A673 (cell line): Measurements from ENCODE around the gene ADRA2C. TPM values are rescaled to one million over a fixed set of nuclear protein-coding genes. Genes with fewer than 3 reads are reported as not detected.

Source experiments
- BruUV-seq: library from RNA; stranded (reverse); fragments of 400-500 nt; replicated peaks from 2 replicates; lab custom pipeline; 2021; lab: Mats Ljungman, UMichigan
- CTCF ChIA-PET: fragments of 300-600 bp; sonication (Branson Sonifier 250); formaldehyde crosslinking; loops from one replicate; lab custom pipeline; 2022; ENCODE audit warnings: antibody characterized with exemption; lab: Charles Lee
- POLR2A ChIA-PET: fragments of 300-600 bp; sonication (Branson Sonifier 250); formaldehyde crosslinking; loops from one replicate; lab custom pipeline; 2022; ENCODE audit warnings: antibody characterized with exemption; ENCODE audit not compliant: low non-redundant PET; lab: Charles Lee
- DNase-seq: peaks from one replicate; pipeline ENCODE4 v3.0.0-alpha.2; 2015; ENCODE audit warnings: low spot score
- H3K27ac ChIP-seq: fragments of 200-600 bp; sonication (generic); 2 replicates; pipeline ENCODE4 v1.5.1; 2016; ENCODE audit warnings: mixed run types, low read depth, mild to moderate bottlenecking, mixed read lengths, antibody characterized with exemption, low read length; ENCODE audit not compliant: poor library complexity, severe bottlenecking
- H3K27me3 ChIP-seq: fragments of 200-600 bp; sonication (generic); replicated peaks from 2 replicates; pipeline ENCODE4 v1.6.1; 2017; ENCODE audit warnings: mixed run types, low read depth, mild to moderate bottlenecking, mixed read lengths, antibody characterized with exemption, low read length; ENCODE audit not compliant: insufficient read depth, poor library complexity
- H3K36me3 ChIP-seq: fragments of 200-600 bp; sonication (generic); 2 replicates; pipeline ENCODE4 v1.6.1; 2016; ENCODE audit warnings: mixed run types, mild to moderate bottlenecking, mixed read lengths, antibody characterized with exemption, low read length; ENCODE audit not compliant: insufficient read depth, poor library complexity, severe bottlenecking
- H3K4me1 ChIP-seq: fragments of 200-600 bp; sonication (generic); 2 replicates; pipeline ENCODE4 v1.6.1; 2017; ENCODE audit warnings: mixed run types, mild to moderate bottlenecking, mixed read lengths, antibody characterized with exemption, low read length; ENCODE audit not compliant: insufficient read depth, poor library complexity, severe bottlenecking
- H3K4me3 ChIP-seq: fragments of 200-600 bp; sonication (generic); 2 replicates; pipeline ENCODE4 v1.5.1; 2016; ENCODE audit warnings: low read depth, mixed run types, mild to moderate bottlenecking, mixed read lengths, low read length; ENCODE audit not compliant: poor library complexity, severe bottlenecking
- H3K9me3 ChIP-seq: fragments of 200-600 bp; sonication (generic); 2 replicates; pipeline ENCODE4 v1.6.1; 2016; ENCODE audit warnings: mixed run types, low read depth, mild to moderate bottlenecking, mixed read lengths, antibody characterized with exemption, low read length; ENCODE audit not compliant: poor library complexity, severe bottlenecking
- EZH2 ChIP-seq: fragments of 200-600 bp; sonication (generic); IDR thresholded peaks from 2 replicates; pipeline ENCODE4 v1.6.1; 2017; ENCODE audit warnings: borderline replicate concordance, low read depth, mild to moderate bottlenecking, mixed read lengths, antibody characterized with exemption, low read length; ENCODE audit not compliant: poor library complexity, severe bottlenecking
- intact Hi-C: fragments of 100-400 bp; cut with micrococcal nuclease; formaldehyde crosslinking; loops from one replicate; pipeline ENCODE4 v1.10.0; 2022; ENCODE audit not compliant: unreplicated experiment
- total RNA-seq: library from RNA; stranded (reverse); gene quantifications from 2 replicates; pipeline ENCODE4 v1.2.3, GENCODE V29; 2021
- TF ChIP-seq, protein P1 (sequence below): fragments of 300-800, 200-600 bp; sonication (generic); conservative IDR thresholded peaks from 2 replicates; pipeline ENCODE4 v1.5.1; 2017; ENCODE audit warnings: low read depth, mild to moderate bottlenecking, antibody characterized with exemption, low read length, moderate library complexity, mixed read lengths

Gene ADRA2C
- total RNA-seq, 1 experiment from 2014 or later = 14.8 TPM

DNA sequence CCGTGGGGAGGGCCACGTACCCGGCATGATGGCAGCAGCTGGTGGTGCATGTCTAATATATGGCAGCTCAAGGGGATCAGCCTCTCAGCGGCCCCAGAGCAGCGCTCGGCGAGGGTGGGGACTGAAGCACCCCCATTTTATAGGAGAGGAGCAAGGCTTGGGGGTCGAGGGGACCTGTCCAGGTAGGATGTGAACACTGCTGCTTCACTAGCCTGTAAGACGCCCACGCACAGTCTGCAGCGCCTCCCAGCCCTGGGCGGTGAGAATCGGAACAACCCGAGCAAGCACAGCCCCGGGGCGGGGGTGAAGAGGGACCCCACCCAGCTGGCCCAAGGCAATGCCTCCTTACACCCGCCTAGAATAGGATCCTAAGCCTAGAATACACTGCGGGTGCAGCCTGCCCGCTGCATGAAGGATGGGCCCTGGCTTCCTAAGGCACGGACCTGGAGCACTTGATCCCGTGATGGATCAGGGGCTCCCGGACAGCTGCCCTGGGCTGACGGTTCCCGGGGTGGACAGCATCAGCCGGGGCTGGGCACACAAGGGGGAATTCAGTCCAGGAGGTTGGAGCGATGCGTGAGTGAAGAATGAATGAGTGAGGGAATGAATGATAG is 17.6 kb downstream of the ADRA2C start:
- CTCF ChIA-PET = interaction anchor here (0.7 to 1.2 kb wide), 3 partner anchors 8 to 21 kb away, joined by 3 to 10 read pairs (median 4); no protein-coding TSS in a partner anchor
- Histone ChIP-seq H3K4me1 (no peaks in the 10 kb centered on the region), H3K27me3 (no peaks in the 10 kb centered on the region), H3K4me3 (no peak overlapping the region), H3K9me3 (no peaks in the 10 kb centered on the region), H3K27ac (no peak overlapping the region), H3K36me3 (no peaks in the 10 kb centered on the region)
- intact Hi-C loops = no loop called here
- BruUV-seq = no TSS peak
- POLR2A ChIA-PET = no interaction called here
- TF ChIP-seq, protein P1, sequence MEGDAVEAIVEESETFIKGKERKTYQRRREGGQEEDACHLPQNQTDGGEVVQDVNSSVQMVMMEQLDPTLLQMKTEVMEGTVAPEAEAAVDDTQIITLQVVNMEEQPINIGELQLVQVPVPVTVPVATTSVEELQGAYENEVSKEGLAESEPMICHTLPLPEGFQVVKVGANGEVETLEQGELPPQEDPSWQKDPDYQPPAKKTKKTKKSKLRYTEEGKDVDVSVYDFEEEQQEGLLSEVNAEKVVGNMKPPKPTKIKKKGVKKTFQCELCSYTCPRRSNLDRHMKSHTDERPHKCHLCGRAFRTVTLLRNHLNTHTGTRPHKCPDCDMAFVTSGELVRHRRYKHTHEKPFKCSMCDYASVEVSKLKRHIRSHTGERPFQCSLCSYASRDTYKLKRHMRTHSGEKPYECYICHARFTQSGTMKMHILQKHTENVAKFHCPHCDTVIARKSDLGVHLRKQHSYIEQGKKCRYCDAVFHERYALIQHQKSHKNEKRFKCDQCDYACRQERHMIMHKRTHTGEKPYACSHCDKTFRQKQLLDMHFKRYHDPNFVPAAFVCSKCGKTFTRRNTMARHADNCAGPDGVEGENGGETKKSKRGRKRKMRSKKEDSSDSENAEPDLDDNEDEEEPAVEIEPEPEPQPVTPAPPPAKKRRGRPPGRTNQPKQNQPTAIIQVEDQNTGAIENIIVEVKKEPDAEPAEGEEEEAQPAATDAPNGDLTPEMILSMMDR = peak; percentile 59
- no peak for TF ChIP-seq EZH2
- DNase-seq = peak; percentile 57

DNA sequence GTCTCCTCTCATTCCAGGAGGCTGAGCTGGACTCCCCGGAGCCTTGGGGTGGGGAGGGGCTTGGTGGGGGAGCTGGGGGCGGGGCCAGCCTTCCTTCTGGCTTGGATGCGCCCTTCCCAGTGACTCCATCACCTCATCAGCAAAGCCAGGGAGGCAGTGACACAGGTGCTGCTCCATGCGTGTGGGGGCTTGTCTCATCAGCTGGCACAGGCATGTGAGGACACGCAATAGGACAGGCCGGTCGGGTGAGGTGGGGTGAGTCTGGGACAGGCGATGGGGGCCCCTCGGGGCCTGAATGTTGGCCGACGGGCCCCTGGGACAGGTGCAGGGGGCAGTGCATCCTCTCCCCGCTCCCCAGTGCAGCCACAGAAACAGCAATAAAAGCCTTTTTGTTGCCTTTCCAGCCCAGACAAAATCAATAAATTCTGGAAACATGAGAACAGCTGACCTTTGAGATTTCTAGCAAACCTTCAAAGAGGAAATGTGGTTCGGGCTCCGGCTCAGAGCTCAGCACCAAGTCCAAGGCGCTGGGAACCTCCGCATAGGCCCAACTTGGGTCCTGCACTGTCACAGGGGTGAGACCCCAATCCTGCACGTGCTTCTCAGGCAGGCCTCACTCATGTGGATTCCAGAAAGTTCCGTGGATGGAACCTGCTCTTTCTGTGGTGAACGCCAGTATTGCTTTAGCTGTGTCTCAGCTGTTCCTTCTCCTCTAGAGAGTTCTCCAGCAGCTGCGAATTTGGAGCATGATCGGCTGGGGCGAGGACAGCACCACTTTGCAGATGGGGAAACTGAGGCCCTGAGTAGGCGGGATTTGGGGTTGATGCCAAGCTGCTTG is 18.5 kb downstream of the ADRA2C start:
- CTCF ChIA-PET = interaction anchor here (0.7 to 1.2 kb wide), 2 partner anchors 17 to 20 kb away, joined by 4 to 10 read pairs; no protein-coding TSS in a partner anchor
- no peak overlapping the region for H3K27ac ChIP-seq
- BruUV-seq = no TSS peak

DNA sequence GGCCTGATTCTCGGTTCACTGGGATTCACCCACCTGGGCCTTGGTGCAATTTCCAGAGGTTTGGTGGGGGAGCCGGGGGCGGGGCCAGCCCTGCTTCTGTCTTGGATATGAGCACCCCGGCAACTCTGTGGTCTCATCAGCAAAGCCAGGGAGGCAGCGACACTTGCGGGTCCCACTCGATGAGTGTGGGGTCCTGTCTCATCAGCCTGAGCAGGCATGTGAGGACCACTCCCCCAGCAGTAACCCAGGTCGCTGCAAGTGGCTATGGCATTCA is 19.0 kb downstream of the ADRA2C start:
- intact Hi-C loops = no loop called here
- CTCF ChIA-PET = no interaction called here
- no peaks in the 10 kb centered on the region for H3K27me3 ChIP-seq
- POLR2A ChIA-PET = no interaction called here
- no TSS peak for BruUV-seq
- no peak overlapping the region for H3K4me3 ChIP-seq
- H3K4me1 ChIP-seq = no peaks in the 10 kb centered on the region
- no peaks in the 10 kb centered on the region for H3K36me3 ChIP-seq
- no peak overlapping the region for H3K27ac ChIP-seq
- TF ChIP-seq EZH2 = no peak
- TF ChIP-seq, protein P1 = no peak
- DNase-seq = no peak
- no peaks in the 10 kb centered on the region for H3K9me3 ChIP-seq

More for the DNA sequence above, 18.5 kb downstream of the ADRA2C start:
- Histone ChIP-seq H3K4me1 (no peaks in the 10 kb centered on the region), H3K27me3 (no peaks in the 10 kb centered on the region), H3K9me3 (no peaks in the 10 kb centered on the region), H3K36me3 (no peaks in the 10 kb centered on the region), H3K4me3 (no peak overlapping the region)
- DNase-seq = no peak
- intact Hi-C loops = no loop called here
- POLR2A ChIA-PET = no interaction called here
- TF ChIP-seq, protein P1 = no peak
- no peak for TF ChIP-seq EZH2
